Activated naive CD4-positive, alpha-beta T cell treated with anti-CD3 and anti-CD28 coated beads, Interleukin-2, amount 50 U/mL, for 72 hours (primary cell): Measurements from ENCODE around the gene METTL6. TPM values are rescaled to one million over a fixed set of nuclear protein-coding genes. Genes with fewer than 3 reads are reported as not detected.
A peak's percentile ranks its signal among the peaks of the same experiment; 100 is the strongest.

ENCODE experiments used
- ATAC-seq, 2 donors: fragments of 150-1000 bp; cut with Tn5 transposase; 2 replicates each; pipeline ENCODE4 v1.10.0; 2021; ENCODE audit warnings: mild to moderate bottlenecking in 2 of 2, moderate library complexity in 2 of 2
- DNase-seq, 2 donors: peaks; one replicate each; pipeline ENCODE4 v3.0.0; 2021 to 2022; ENCODE audit warnings: low spot score in 2 of 2
- H3K27ac Mint-ChIP-seq, 2 donors: one replicate each; pipeline ENCODE4 v1.8.0; 2022; ENCODE audit warnings: mild to moderate bottlenecking in 2 of 2, mixed read lengths in 2 of 2
- H3K36me3 Mint-ChIP-seq, 2 donors: one replicate each; pipeline ENCODE4 v1.8.0; 2022; ENCODE audit warnings: mixed read lengths in 2 of 2
- H3K9me3 Mint-ChIP-seq, 2 donors: one replicate each; pipeline ENCODE4 v1.8.0; 2022; ENCODE audit warnings: mixed read lengths in 2 of 2
- total RNA-seq, 2 donors: library from RNA; stranded (reverse); gene quantifications; one replicate each; pipeline ENCODE4 v1.2.3, GENCODE V29; 2022

METTL6 gene
- total RNA-seq, 2 donors from 2014 or later: 17.6 to 20.3 TPM

DNA sequence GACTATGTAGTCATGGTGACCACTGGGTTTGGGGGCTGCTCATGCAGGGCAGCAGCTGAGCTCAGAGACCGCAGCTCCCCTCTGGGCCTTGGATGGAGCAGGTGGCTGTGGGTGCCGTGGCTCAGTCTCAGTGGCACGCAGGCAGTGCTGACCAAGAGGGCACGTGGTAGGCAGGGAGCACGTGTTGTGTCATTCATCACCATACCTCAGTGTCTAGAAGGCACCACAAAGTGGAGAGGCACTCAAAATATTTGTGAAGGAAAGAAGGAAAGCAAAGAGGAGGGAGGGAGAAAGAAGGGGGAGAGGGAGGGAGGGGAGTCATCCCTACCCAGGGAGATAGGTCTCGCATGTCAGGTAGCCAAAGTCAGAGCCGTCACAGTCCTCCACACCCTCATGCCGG, 26.2 kb upstream of the METTL6 start:
- Mint-ChIP-seq H3K9me3 (no peaks in the 10 kb centered on the region), H3K36me3 (no peaks in the 10 kb centered on the region), H3K27ac (no peak overlapping the region)
- ATAC-seq (no peak), DNase-seq (no peak)

- H3K9me3 Mint-ChIP-seq: no peaks in the 10 kb centered on the region
- ATAC-seq: no peak
- no peaks in the 10 kb centered on the region for H3K36me3 Mint-ChIP-seq
- DNase-seq: no peak
- H3K27ac Mint-ChIP-seq: peak overlapping the region in 1 of 2 donors; percentile 3
These were observed 25.6 kb upstream of the METTL6 start for GRCh38 chr3:15452961-15453360.

DNA sequence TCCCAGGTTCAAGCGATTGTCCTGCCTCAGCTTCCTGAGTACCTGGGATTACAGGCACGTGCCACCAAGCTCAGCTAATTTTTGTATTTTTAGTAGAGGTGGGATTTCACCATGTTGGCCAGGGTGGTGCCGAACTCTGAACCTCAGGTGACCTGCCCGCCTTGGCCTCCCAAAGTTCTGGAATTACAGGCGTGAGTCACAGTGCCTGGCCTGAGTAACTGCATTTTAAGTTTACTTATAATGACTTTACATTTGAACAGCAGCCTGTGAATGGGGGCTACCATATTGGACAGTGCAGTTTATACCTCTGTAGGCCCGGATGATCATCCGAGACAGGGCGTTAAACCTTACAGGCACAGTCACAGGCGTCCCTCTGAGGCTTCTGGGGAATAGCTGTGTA, 24.8 kb upstream of the METTL6 start:
- H3K9me3 Mint-ChIP-seq: no peaks in the 10 kb centered on the region
- no peak overlapping the region for H3K27ac Mint-ChIP-seq
- DNase-seq (no peak), ATAC-seq (no peak)
- H3K36me3 Mint-ChIP-seq: no peaks in the 10 kb centered on the region

DNA sequence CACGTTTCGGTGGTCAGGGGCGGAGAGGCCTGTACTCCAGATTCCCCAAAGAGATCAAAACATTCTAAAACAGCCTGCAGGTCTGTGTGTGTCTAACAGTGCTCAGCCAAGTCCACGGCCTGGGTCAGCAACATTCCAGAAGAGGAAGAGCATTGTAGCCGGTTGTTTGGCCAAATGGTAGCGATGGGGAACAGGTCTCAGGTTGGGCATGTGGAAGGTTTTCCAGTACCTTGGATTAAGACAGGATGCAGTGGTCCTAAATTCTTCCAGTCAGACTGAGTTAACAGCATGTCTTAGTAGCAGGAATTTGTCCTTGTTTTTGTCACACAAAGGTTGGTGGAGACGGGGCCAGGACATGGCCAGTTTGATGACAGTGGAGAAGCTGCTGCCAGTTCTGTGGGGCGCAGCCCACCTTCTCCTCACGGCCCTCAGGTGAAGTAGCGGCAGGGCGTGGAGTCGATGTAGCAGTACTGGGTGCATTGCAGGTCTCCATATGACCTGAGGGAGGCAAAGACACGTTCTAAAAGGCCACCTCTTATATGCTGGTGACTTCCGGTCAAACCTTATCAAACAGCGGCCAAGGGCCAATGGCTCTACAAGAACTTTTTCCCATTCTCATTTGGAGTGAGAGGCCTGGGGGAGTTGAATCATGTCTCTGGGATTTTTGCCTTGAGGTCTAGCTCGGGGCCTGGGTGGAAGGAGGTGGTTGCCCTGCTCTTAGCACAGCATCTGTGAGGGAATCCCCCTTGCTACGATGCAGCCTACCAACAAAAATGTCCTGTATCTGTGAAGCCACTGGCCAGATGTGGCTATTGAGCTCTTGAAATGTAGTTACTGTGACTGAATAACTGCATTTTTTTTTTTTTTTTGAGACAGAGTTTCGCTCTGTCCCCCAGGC, 24.1 kb upstream of the METTL6 start:
- DNase-seq (no peak), ATAC-seq (no peak)
- Mint-ChIP-seq H3K27ac (peak overlapping the region in 1 of 2 donors; percentile 50), H3K9me3 (no peaks in the 10 kb centered on the region), H3K36me3 (no peaks in the 10 kb centered on the region)

- DNase-seq (no peak), ATAC-seq (no peak)
- Mint-ChIP-seq H3K27ac (peak overlapping the region in 1 of 2 donors; percentile 50), H3K9me3 (no peaks in the 10 kb centered on the region), H3K36me3 (no peaks in the 10 kb centered on the region)
These were observed 23.3 kb upstream of the METTL6 start for GRCh38 chr3:15450438-15451215.

DNA sequence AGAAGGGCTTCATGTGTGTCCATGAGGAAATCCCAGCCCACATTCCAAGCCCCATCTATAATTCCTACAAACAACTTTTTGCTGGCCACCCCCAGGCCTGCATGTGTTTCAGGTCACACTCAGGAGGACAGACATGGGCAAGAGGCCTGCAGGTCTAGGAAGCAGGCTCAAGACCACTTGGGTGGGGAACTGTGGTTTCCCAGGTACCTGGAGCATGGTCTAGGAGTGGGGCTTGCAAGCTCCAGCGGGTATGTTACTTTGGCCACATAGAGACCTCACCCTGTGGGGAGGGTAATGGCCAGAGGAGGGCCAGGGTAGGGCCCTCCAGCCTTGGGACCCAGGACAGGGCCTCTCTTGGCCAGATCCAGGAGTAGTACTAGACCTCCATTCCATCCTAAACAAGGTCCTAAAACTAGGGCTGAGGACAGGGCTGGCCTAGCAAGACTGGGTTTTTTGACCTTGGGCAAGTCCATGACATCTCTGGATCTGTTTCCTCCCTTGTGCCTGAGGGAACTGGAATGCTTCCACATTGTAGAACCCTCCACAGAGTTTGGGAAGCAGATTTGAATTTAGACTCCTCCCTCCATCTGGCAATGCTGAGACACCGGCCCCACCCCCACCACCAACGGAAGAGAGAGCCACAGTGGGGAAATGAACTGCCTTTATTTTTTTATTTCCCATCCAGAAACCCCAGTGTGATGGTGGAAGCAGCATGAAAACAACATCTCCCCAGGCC, 22.3 kb upstream of the METTL6 start:
- Mint-ChIP-seq H3K36me3 (no peaks in the 10 kb centered on the region), H3K9me3 (no peaks in the 10 kb centered on the region), H3K27ac (no peak overlapping the region)
- DNase-seq (no peak), ATAC-seq (no peak)

DNA sequence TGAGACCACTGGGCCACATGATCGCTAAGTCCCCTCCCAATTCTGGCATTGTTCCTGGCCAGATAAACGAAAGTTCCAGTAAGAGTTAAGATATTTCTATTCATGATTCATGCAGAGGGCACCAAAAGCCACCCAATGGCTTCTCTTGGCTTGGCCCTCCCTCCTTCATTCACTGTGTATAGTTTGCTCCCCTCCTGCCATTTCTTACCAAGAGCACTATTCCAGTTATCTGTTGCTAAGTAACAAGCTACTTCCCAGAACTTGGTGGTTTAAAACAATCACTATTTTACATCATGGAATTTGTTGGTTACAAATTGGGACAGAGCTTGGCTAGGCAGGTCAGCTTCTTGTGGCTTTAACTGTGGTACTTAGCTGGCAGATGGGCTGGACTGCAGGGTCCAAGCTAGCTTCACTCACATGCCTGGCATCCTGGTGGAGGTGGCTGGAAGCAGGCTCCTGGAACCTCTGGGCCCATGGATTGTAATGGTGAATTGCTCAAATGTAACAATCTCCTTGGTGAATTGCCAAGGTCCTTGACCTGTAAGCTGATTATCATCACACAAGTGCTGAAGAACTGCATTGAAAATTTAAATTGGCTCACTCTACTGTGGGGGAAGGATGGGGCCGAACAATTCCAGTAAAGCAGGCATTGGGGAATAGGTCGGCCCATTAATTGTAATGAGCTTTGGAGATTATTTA, 16.6 kb upstream of the METTL6 start:
- Mint-ChIP-seq H3K9me3 (no peaks in the 10 kb centered on the region), H3K27ac (peak overlapping the region; percentile 7 to 8), H3K36me3 (peaks cover 9 to 25% of the 10 kb centered on the region in 2 donors)
- no peak for ATAC-seq
- no peak for DNase-seq

DNA sequence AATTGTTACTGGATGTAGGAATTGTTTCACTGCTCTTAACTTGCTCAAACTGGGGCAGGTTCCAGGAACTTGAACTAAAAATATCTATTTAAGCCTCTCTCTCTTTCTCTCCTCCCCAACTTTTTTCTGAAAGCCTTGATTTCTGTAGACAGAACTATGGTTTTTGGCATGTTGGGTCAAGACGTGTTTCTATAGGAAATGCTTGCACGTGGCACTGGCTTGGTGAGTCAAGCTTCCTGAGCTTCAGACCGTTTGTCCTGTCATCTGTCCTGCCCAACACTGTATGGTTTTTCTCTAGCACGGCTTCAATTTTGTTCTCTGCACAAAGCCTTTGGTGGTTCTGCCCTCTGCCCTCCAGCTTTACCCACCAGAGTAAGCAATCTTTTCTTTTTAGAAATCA, 13.5 kb upstream of the METTL6 start:
- Mint-ChIP-seq H3K9me3 (no peaks in the 10 kb centered on the region), H3K36me3 (peaks cover 9 to 36% of the 10 kb centered on the region in 2 donors), H3K27ac (peak overlapping the region; percentile 75 to 79)
- DNase-seq (no peak), ATAC-seq (peak in 1 of 2 donors; percentile 55)

- H3K9me3 Mint-ChIP-seq: no peaks in the 10 kb centered on the region
- peak in 1 of 2 donors; percentile 71 for ATAC-seq
- no peak for DNase-seq
- H3K36me3 Mint-ChIP-seq: peaks cover 9 to 41% of the 10 kb centered on the region in 2 donors
- H3K27ac Mint-ChIP-seq: peak overlapping the region in 1 of 2 donors; percentile 44
These were observed 12.1 kb upstream of the METTL6 start for GRCh38 chr3:15439476-15439875.

- ATAC-seq (no peak), DNase-seq (no peak)
- Mint-ChIP-seq H3K36me3 (peaks cover 9 to 46% of the 10 kb centered on the region in 2 donors), H3K27ac (no peak overlapping the region), H3K9me3 (no peaks in the 10 kb centered on the region)
These were observed 11.6 kb upstream of the METTL6 start for GRCh38 chr3:15438983-15439382.

GRCh38 chr3:15436246-15436645, 8.9 kb upstream of the METTL6 start:
- DNase-seq (no peak), ATAC-seq (no peak)
- H3K36me3 Mint-ChIP-seq: peaks cover 11 to 52% of the 10 kb centered on the region in 2 donors
- H3K9me3 Mint-ChIP-seq: no peaks in the 10 kb centered on the region
- H3K27ac Mint-ChIP-seq: peak overlapping the region in 1 of 2 donors; percentile 46

GRCh38 chr3:15434756-15435155, 7.4 kb upstream of the METTL6 start:
- Mint-ChIP-seq H3K9me3 (no peaks in the 10 kb centered on the region), H3K27ac (no peak overlapping the region), H3K36me3 (peaks cover 8 to 41% of the 10 kb centered on the region in 2 donors)
- ATAC-seq (no peak), DNase-seq (no peak)

- Mint-ChIP-seq H3K9me3 (no peaks in the 10 kb centered on the region), H3K27ac (no peak overlapping the region), H3K36me3 (peaks cover 11 to 34% of the 10 kb centered on the region in 2 donors)
- no peak for ATAC-seq
- no peak for DNase-seq
These were observed 6.2 kb upstream of the METTL6 start for GRCh38 chr3:15433531-15433930.

DNA sequence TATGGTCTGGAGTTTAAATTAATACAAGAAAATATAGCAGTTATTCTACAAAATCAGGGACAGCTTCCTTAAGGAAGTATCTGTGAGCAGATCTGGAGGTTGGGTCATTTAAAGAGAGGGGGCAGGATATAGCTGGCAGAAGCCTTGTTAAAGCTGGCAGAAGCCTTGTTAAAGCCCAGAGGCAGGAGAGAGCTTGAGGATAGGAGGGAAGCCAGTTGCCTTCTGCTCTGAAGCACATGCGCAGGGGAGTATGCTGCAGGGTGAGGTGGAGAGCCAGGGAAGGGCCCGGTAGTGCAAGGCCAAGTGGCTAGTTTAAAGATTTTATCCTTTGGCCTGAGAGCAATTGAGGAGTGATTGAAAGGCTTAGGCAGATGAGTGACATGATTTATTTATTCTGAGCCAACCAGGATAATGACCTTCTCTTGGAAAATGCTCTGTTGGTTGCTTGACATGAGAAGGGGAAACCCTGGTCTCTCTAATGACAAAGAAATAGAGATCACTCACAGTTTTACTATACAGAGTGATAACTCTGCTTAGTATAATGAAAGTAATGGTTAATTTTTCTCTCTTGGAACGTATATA, 4.0 kb upstream of the METTL6 start:
- ATAC-seq (no peak), DNase-seq (no peak)
- Mint-ChIP-seq H3K27ac (peak overlapping the region in 1 of 2 donors; percentile 78), H3K9me3 (peaks cover 0 to 6% of the 10 kb centered on the region in 2 donors), H3K36me3 (peaks cover 33 to 53% of the 10 kb centered on the region in 2 donors)

- Mint-ChIP-seq H3K9me3 (peaks cover 0 to 7% of the 10 kb centered on the region in 2 donors), H3K36me3 (peaks cover 34 to 56% of the 10 kb centered on the region in 2 donors), H3K27ac (no peak overlapping the region)
- ATAC-seq: no peak
- no peak for DNase-seq
These were observed 3.3 kb upstream of the METTL6 start for GRCh38 chr3:15430624-15431023.

DNA sequence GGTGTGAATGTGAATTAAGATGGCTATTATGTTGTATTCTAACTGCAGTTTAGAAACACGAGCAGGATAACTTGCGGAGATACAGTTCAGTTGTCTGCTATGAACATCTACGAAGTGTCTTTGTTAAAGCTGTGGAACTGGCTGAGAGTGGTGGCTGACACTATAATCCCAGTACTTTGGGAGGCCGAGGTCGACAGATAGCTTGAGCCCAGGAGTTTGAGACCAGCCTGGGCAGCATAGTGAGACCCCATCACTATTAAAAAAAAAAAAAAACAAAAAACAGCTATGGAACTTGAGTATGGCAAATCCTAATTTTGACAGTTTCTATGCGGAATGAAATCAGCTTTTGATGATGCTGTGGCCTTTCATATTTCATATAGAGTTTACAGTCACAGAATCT, 1.7 kb upstream of the METTL6 start:
- Mint-ChIP-seq H3K9me3 (peaks cover 0 to 7% of the 10 kb centered on the region in 2 donors), H3K36me3 (peaks cover 34 to 55% of the 10 kb centered on the region in 2 donors), H3K27ac (peak overlapping the region; percentile 99 to 100)
- ATAC-seq: no peak
- DNase-seq: no peak
